Fibroblast of the aortic adventitia (primary cell): Measurements from ENCODE around the gene MYD88. TPM values are rescaled to one million over a fixed set of nuclear protein-coding genes. Genes with fewer than 3 reads are reported as not detected.

Experiments
- DNase-seq: peaks from one replicate; pipeline ENCODE4 v3.0.0-alpha.2; 2010; ENCODE audit warnings: low read depth
- H3K4me3 ChIP-seq: 2 replicates; pipeline ENCODE4 v1.5.1; 2011; ENCODE audit warnings: low read depth, mild to moderate bottlenecking, control low read depth, low read length, moderate library complexity
- total RNA-seq: library from RNA; depleted of rRNA; stranded (reverse); fragments of >200 nt; gene quantifications from 2 replicates; pipeline ENCODE4 v1.2.3, GENCODE V29; 2012; ENCODE audit warnings: low replicate concordance
- TF ChIP-seq, protein P1 (sequence below): IDR thresholded peaks from 2 replicates; pipeline ENCODE4 v1.5.1; 2011; ENCODE audit warnings: mild to moderate bottlenecking, low read length, control low read depth, inconsistent platforms; ENCODE audit not compliant: insufficient read depth

The MYD88 gene
- total RNA-seq, 1 donor = 8.3 TPM

DNA sequence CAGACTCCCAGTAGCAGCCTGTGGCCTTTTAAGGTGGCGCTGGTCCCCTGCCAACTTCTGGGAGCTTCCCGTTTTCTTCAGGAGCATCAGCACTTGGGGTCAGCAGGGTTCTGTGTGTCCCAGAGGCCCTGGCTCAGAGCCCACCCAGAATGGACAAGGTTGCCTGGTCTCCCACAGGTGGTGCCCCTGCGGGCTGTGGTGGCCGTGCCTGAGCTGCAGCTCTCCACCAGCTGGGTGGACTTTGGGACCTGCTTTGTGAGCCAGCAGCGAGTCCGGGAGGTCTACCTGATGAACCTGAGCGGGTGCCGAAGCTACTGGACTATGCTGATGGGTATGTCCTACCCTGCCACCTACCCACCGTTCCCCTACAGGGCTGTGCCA lies 17.0 kb upstream of the MYD88 start:
- no peak overlapping the region for H3K4me3 ChIP-seq
- TF ChIP-seq, protein P1, sequence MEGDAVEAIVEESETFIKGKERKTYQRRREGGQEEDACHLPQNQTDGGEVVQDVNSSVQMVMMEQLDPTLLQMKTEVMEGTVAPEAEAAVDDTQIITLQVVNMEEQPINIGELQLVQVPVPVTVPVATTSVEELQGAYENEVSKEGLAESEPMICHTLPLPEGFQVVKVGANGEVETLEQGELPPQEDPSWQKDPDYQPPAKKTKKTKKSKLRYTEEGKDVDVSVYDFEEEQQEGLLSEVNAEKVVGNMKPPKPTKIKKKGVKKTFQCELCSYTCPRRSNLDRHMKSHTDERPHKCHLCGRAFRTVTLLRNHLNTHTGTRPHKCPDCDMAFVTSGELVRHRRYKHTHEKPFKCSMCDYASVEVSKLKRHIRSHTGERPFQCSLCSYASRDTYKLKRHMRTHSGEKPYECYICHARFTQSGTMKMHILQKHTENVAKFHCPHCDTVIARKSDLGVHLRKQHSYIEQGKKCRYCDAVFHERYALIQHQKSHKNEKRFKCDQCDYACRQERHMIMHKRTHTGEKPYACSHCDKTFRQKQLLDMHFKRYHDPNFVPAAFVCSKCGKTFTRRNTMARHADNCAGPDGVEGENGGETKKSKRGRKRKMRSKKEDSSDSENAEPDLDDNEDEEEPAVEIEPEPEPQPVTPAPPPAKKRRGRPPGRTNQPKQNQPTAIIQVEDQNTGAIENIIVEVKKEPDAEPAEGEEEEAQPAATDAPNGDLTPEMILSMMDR = no peak
- DNase-seq = no peak

DNA sequence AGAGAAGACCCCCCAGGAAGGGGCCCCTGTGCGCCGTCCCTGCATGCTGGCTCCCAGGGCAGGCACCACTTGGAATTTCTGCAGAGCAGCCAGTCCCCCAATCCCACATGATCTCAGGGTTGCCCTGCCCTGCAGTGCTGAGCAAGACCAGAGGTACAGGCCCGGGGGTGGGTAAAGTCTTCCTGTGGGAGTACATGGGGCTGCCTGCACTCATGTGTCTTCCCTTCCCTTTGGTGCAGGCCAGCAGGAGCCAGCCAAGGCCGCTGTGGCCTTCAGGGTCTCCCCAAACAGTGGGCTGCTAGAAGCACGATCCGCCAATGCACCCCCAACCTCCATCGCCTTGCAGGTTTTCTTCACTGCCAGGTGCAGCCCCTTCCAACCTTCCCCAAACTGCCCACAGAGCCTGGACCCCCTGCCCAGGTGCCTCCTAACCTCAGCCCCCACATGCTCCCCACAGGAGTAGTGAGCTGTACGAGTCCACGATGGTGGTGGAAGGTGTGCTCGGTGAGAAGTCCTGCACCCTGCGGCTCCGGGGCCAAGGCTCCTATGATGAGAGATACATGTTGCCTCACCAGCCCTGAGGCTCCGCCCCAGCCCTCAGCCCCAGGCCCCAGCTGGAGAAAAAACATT lies 16.5 kb upstream of the MYD88 start:
- TF ChIP-seq, protein P1 = no peak
- no peak for DNase-seq
- H3K4me3 ChIP-seq = no peak overlapping the region

DNA sequence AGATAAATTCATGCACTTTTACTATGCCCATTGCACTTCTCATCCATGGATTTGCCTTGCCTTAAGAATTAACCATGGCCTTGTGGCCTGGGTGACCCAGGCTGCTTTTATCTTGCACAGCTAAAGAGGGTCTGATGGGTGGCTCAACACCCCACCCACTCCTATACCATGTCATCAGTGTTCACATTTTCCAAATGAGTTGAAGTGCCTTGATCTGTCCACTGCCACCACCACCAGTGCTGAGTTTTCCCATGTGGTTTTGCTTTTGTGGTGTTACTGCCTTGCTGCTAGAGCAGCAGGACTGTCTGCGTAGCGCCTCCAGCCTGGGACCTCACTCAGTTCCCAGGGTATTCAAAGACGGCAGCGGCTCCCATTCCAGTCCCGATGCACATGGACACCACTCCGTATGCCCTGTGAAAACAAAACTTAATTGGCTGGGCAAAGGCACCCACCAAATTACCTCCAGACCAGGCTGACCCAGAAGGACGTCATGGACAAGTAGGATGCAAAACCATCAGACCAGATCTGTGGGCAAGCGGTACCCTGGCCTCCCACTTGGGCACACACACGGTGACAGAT lies 15.7 kb upstream of the MYD88 start:
- TF ChIP-seq, protein P1 = no peak
- no peak for DNase-seq
- no peak overlapping the region for H3K4me3 ChIP-seq

DNA sequence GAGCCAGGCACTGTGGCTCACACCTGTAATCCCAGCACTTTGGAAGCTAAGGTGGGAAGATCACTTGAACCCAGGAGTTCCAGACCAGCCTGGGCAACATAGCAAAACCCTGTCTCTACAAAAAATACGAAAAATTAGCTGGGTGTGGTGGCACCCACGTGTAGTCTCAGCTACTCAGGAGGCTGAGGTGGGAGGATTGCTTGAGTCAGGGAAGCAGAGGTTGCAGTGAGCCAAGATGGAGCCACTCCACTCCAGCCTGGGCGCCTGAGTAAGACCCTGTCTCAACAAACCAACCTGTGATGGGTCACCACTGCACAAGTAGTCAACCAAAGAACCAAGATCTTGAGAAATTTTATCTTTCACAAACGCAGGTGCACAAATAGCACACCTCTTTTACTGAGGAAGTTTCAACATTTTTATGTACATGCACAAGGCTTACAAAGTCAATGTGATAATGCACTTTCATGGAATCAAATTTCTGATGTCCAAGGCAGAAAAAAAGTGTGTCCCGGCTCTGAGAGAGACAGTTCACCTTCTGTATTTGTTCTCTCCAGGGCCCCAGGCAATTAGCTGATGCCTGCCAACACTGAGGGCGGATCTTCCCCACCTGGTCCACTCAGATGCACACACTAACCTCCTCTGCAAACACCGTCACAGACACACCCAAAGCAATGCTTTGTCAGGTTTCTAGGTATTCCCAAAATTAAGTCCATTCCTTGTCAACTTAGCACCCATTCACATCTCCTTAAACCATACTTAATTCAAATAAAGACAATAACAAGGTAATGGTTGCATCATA lies 13.9 kb upstream of the MYD88 start:
- no peak overlapping the region for H3K4me3 ChIP-seq
- no peak for DNase-seq
- TF ChIP-seq, protein P1 = no peak

DNA sequence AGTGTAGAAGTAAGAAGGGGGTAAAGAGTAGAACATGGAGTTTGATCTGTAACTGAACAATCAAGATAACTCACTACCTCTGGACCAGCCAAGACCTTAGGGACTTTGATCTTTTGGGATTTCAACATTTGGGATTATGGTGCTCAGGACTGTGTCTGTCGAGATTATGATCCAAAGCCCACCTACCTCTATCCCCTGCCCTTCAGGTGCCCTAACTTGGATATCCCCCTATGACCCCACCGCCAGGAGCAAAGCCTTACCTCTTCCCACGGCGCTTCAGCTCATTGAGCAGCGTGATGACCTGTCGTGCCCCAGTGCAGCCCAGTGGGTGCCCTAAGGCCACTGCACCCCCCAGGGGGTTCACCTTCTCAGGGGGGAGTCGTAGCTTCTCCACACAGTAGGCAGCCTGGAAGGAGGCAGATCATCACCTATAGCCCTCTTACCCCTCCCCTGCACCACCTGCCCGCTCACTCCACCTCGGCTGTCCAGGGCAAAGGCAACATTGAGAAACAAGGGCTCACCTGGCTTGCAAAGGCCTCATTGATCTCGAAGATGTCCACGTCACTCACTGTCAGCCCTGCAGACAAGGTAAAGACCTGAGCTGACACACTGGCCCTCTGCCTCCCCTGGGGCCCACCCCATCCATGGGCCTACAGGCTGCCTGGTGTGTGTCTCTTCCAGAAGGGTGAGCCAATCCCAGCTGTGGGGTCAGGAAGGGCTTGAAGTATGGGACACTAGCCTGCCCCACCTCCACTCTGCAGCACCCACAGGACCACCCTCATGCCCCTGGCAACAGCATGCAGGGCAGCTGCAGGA lies 12.9 kb upstream of the MYD88 start:
- DNase-seq = no peak
- TF ChIP-seq, protein P1 = no peak
- no peak overlapping the region for H3K4me3 ChIP-seq

DNA sequence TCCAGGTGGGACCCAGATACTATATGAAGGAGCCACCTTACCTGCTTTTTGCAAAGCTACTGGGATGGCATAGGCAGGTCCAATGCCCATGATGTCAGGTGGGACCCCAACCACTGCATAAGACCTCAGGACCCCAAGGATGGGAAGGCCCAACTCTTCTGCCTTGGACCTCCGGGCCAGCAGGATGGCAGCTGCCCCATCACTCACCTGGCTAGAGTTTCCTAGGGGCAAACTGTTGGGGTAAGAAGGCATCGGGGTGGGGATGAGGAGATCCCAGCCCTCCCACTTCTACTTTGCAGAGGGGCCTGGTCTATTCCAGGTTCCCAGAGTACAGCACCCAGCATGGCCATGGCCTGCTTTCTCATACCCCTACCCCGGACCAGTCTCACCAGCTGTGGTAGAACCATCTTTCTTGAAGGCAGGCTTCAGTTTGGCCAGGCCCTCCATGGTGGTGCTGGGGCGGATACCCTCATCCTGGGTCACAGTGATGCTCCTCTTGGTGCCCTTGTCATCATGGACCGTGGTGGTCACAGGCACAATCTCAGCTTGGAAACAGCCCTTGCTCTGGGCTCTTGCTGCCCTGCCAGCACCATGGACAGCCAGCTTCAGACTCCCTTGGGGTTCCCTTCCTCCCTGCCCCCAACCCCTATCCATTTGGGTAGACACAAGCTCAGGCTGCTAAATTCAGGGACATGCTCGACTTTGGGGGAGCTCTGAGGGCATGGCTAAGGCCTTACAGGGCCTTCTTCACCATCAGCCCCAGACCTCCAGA lies 12.2 kb upstream of the MYD88 start:
- DNase-seq = no peak
- no peak overlapping the region for H3K4me3 ChIP-seq
- TF ChIP-seq, protein P1 = no peak
